ENCODE results near the gene GIMAP6. TPM values are rescaled to one million over a fixed set of nuclear protein-coding genes. Genes with fewer than 3 reads are reported as not detected.
"Not testable (repeated sequence)": the region's sequence is repeated elsewhere in the genome, so short reads cannot be mapped to it uniquely, and the experiment has no call there.

Gene GIMAP6
- total and polyA plus RNA-seq, 2 of the 8 experiments (the other 6 are each of a cell fraction or from before 2014, with no cell fraction given): not detected

GRCh38 chr7:150579979-150580637, 52.1 kb downstream of the GIMAP6 start:
- H3K27me3 ChIP-seq (replicated peaks in 1 of 4; ENCODE audit: control insufficient read depth in 3 of 4, extremely low read depth in 1 of 4, insufficient read depth in 3 of 4, low read length in 3 of 4); H3K36me3 ChIP-seq (ENCODE audit: control insufficient read depth in 2 of 4, insufficient read depth in 4 of 4, low read length in 3 of 4); H2BK15ac ChIP-seq (ENCODE audit: low read length); CTCF ChIA-PET (ENCODE audit: partially characterized antibody); H3K4ac ChIP-seq (replicated peaks; ENCODE audit: insufficient read length, low read depth, low read length); H3K4me1 ChIP-seq (replicated peaks in 1 of 4; ENCODE audit: control insufficient read depth in 3 of 4, insufficient read depth in 4 of 4, low read length in 3 of 4); DNase-seq (ENCODE audit: low read depth in 1 of 2, low spot score in 2 of 2); H4K91ac ChIP-seq (replicated peaks; ENCODE audit: insufficient read length, low read length); H3K4me2 ChIP-seq (ENCODE audit: insufficient read depth in 1 of 2, low read depth in 2 of 2, low read length in 2 of 2); H3K79me2 ChIP-seq (ENCODE audit: control insufficient read depth in 1 of 2, insufficient read depth in 2 of 2, low read length in 2 of 2); H3K79me1 ChIP-seq (ENCODE audit: low read depth, low read length); H2AK5ac ChIP-seq (ENCODE audit: low read depth, low read length); H4K20me1 ChIP-seq (replicated peaks in 1 of 2; ENCODE audit: control insufficient read depth in 1 of 2, insufficient read depth in 2 of 2, low read length in 2 of 2); POLR2A ChIA-PET (ENCODE audit: partially characterized antibody); H3K56ac ChIP-seq (replicated peaks; ENCODE audit: insufficient read length, low read depth, low read length); H3K23ac ChIP-seq (ENCODE audit: insufficient read length); H2BK120ac ChIP-seq (replicated peaks; ENCODE audit: low read depth, low read length); H3K23me2 ChIP-seq (ENCODE audit: low read depth, low read length); H3K18ac ChIP-seq (ENCODE audit: extremely low read depth, low read length); H3K14ac ChIP-seq (ENCODE audit: insufficient read length); H2AFZ ChIP-seq (ENCODE audit: low read length); H4K5ac ChIP-seq (ENCODE audit: insufficient read length, low read depth, low read length); H4K8ac ChIP-seq (ENCODE audit: extremely low read depth, insufficient read depth, low read length); H3K27ac ChIP-seq (ENCODE audit: low read depth, low read length); H2BK5ac ChIP-seq (ENCODE audit: low read depth, low read length); H3K4me3 ChIP-seq (ENCODE audit: extremely low read depth in 1 of 4, insufficient read depth in 2 of 4, low read depth in 3 of 4, low read length in 4 of 4); H2BK12ac ChIP-seq (ENCODE audit: low read depth, low read length); H3K9ac ChIP-seq (replicated peaks in 1 of 4; ENCODE audit: extremely low read depth in 1 of 4, low read depth in 3 of 4, low read length in 3 of 4); H2BK20ac ChIP-seq (ENCODE audit: low read length); FAIRE-seq: not testable (repeated sequence)
- WGBS, 2 experiments (ENCODE audit: extremely low coverage in 1 of 2, insufficient coverage in 1 of 2, insufficient read length in 1 of 2, insufficient replicate concordance in 2 of 2, low coverage in 1 of 2, low lambda C conversion rate in 2 of 2, missing lambda C conversion rate in 1 of 2): 92% methylated on average over 7 of the region's 7 CpGs; no CpG with 5 or more reads in 1 of the 2 experiments
- peaks cover 10 to 16% of the 10 kb centered on the region in 2 experiments; a peak in 3 of 4 replicates for H3K9me3 ChIP-seq (ENCODE audit: insufficient read depth in 2 of 2, low read depth in 1 of 2, low read length in 1 of 2)

Other genes with a start within 250 kb of the GIMAP6 start
- gene GIMAP8, start 181.8 kb downstream of the GIMAP6 start, total RNA-seq (2021; fragmentation: NEBNext Ultra II Directional; extraction: Animal tissue kit (Norgen Biotek cat#: 25700)): not detected in 2 replicates
- gene GIMAP8, start 181.8 kb downstream of the GIMAP6 start, polyA plus RNA-seq (2011; rRNA removed): not detected in 2 replicates
- not detected in 2 replicates for gene GIMAP7, start 117.5 kb downstream of the GIMAP6 start, total RNA-seq (2021; fragmentation: NEBNext Ultra II Directional; extraction: Animal tissue kit (Norgen Biotek cat#: 25700))
- gene GIMAP7, start 117.5 kb downstream of the GIMAP6 start, polyA plus RNA-seq (2011; rRNA removed): not detected in 2 replicates
- 0.22 TPM in 1 of 2 replicates, not detected in the other for gene GIMAP4, start 65.0 kb downstream of the GIMAP6 start, total RNA-seq (2021; fragmentation: NEBNext Ultra II Directional; extraction: Animal tissue kit (Norgen Biotek cat#: 25700))
- 0.20 TPM in 1 of 2 replicates, not detected in the other for gene GIMAP4, start 65.0 kb downstream of the GIMAP6 start, polyA plus RNA-seq (2011; rRNA removed)
- gene GIMAP2, start 53.3 kb upstream of the GIMAP6 start, total RNA-seq (2021; fragmentation: NEBNext Ultra II Directional; extraction: Animal tissue kit (Norgen Biotek cat#: 25700)): not detected in 2 replicates
- not detected in 2 replicates for gene GIMAP2, start 53.3 kb upstream of the GIMAP6 start, polyA plus RNA-seq (2011; rRNA removed)
- not detected in 2 replicates for gene GIMAP1, start 84.2 kb upstream of the GIMAP6 start, total RNA-seq (2021; fragmentation: NEBNext Ultra II Directional; extraction: Animal tissue kit (Norgen Biotek cat#: 25700))
- not detected in 2 replicates for gene GIMAP1, start 84.2 kb upstream of the GIMAP6 start, polyA plus RNA-seq (2011; rRNA removed)
- not detected in 2 replicates for gene GIMAP5, start 105.0 kb upstream of the GIMAP6 start, total RNA-seq (2021; fragmentation: NEBNext Ultra II Directional; extraction: Animal tissue kit (Norgen Biotek cat#: 25700))
- gene GIMAP5, start 105.0 kb upstream of the GIMAP6 start, polyA plus RNA-seq (2011; rRNA removed): not detected in 2 replicates
- gene TMEM176B, start 168.0 kb upstream of the GIMAP6 start, total RNA-seq (2021; fragmentation: NEBNext Ultra II Directional; extraction: Animal tissue kit (Norgen Biotek cat#: 25700)): 1.2 TPM in 2 replicates
- gene TMEM176B, start 168.0 kb upstream of the GIMAP6 start, polyA plus RNA-seq (2011; rRNA removed): 2.1 and 2.2 TPM in 2 replicates
- gene TMEM176A, start 168.4 kb upstream of the GIMAP6 start, total RNA-seq (2021; fragmentation: NEBNext Ultra II Directional; extraction: Animal tissue kit (Norgen Biotek cat#: 25700)): 0.90 and 1.3 TPM in 2 replicates
- gene TMEM176A, start 168.4 kb upstream of the GIMAP6 start, polyA plus RNA-seq (2011; rRNA removed): 0.71 and 1.5 TPM in 2 replicates
- 0.15 and 0.48 TPM in 2 replicates for gene AOC1, start 220.1 kb upstream of the GIMAP6 start, total RNA-seq (2021; fragmentation: NEBNext Ultra II Directional; extraction: Animal tissue kit (Norgen Biotek cat#: 25700))
- gene AOC1, start 220.1 kb upstream of the GIMAP6 start, polyA plus RNA-seq (2011; rRNA removed): 0.17 TPM in 2 replicates

All from H1 (cell line).